Small intestine (tissue), 7 donors: ENCODE results near the gene MT1G. TPM values are rescaled to one million over a fixed set of nuclear protein-coding genes. Genes with fewer than 3 reads are reported as not detected.

Source experiments
- DNase-seq, 2 donors: peaks; one replicate each; pipeline versions ENCODE4 v3.0.0 to v3.0.0-alpha.2; 2013
- FAIRE-seq: peaks from 2 replicates; lab custom pipeline; 2012; peaks lifted over from hg19 to GRCh38; lab: Jason Lieb, UNC
- H3K27ac ChIP-seq, 3 donors: one replicate each; pipeline ENCODE4 v1.5.1; 2013; ENCODE audit warnings: low read length in 2 of 3, mild to moderate bottlenecking in 2 of 3, control low read depth in 1 of 3, inconsistent platforms in 1 of 3, low read depth in 1 of 3, moderate library complexity in 1 of 3
- H3K27me3 ChIP-seq, 3 donors: one replicate each; pipeline ENCODE4 v1.6.1; 2013; ENCODE audit warnings: low read length in 3 of 3, inconsistent platforms in 1 of 3; ENCODE audit not compliant: control insufficient read depth in 3 of 3, insufficient read depth in 3 of 3
- H3K36me3 ChIP-seq, 3 donors: one replicate each; pipeline ENCODE4 v1.6.1; 2013; ENCODE audit warnings: low read length in 3 of 3, inconsistent platforms in 1 of 3, low read depth in 1 of 3, mild to moderate bottlenecking in 1 of 3, moderate library complexity in 1 of 3; ENCODE audit not compliant: control insufficient read depth in 3 of 3, insufficient read depth in 2 of 3
- H3K4me1 ChIP-seq, 3 donors: one replicate each; pipeline ENCODE4 v1.6.1; 2013; ENCODE audit warnings: low read length in 2 of 3, inconsistent platforms in 1 of 3, low read depth in 1 of 3, mild to moderate bottlenecking in 1 of 3, moderate library complexity in 1 of 3; ENCODE audit not compliant: control insufficient read depth in 3 of 3, insufficient read depth in 2 of 3
- H3K4me3 ChIP-seq, 3 donors: one replicate each; pipeline ENCODE4 v1.5.1; 2013; ENCODE audit warnings: low read length in 3 of 3, control low read depth in 1 of 3, inconsistent platforms in 1 of 3, low read depth in 1 of 3, mild to moderate bottlenecking in 1 of 3, moderate library complexity in 1 of 3
- H3K9me3 ChIP-seq, 2 donors: one replicate each; pipeline ENCODE4 v1.6.1; 2013; ENCODE audit warnings: low read depth in 1 of 2, low read length in 1 of 2; ENCODE audit not compliant: control insufficient read depth in 2 of 2, insufficient read depth in 1 of 2
- WGBS, 3 donors: extraction: QIAGEN DNeasy Blood & Tissue Kit; methylation state at CpG; one replicate each; pipeline ENCODE4 v1.1.7; 2013; 5-methylcytosine and 5-hydroxymethylcytosine counted together
- polyA plus RNA-seq, 4 donors: library from polyadenylated mRNA; stranded (reverse) in 3 of 4; unstranded in 1 of 4; fragments of 200-250 nt in 3 of 4; fragments of 120-200 nt in 1 of 4; gene quantifications; one replicate each; pipeline versions ENCODE4 v1.2.1 to v1.2.3, GENCODE V29; 2013
- donor health status: healthy with polysubstance abuse.
- donor health status: control.
- donor health status: control.
- donor health status: Bipolar disorder and iron deficiency.
- donor health status: healthy.

The MT1G gene
- polyA plus RNA-seq, 4 donors = 193 to 1,801 (median 342) TPM

- no peak overlapping the region for H3K27ac ChIP-seq
- H3K4me3 ChIP-seq = peak overlapping the region in 1 of 3 donors; percentile 27
- H3K4me1 ChIP-seq = peaks cover 0 to 12% (median 2%) of the 10 kb centered on the region in 3 donors
- H3K36me3 ChIP-seq = no peaks in the 10 kb centered on the region
- FAIRE-seq (no peak), DNase-seq (no peak)
- H3K9me3 ChIP-seq = no peaks in the 10 kb centered on the region
- peaks cover 0 to 96% (median 26%) of the 10 kb centered on the region in 3 donors for H3K27me3 ChIP-seq
- 12 to 20% (median 13%) methylated on average over 32 to 40 of the region's 40 CpGs for WGBS, 3 donors
Measured at GRCh38 chr16:56635441-56635967, 32.4 kb downstream of the MT1G start.

DNA sequence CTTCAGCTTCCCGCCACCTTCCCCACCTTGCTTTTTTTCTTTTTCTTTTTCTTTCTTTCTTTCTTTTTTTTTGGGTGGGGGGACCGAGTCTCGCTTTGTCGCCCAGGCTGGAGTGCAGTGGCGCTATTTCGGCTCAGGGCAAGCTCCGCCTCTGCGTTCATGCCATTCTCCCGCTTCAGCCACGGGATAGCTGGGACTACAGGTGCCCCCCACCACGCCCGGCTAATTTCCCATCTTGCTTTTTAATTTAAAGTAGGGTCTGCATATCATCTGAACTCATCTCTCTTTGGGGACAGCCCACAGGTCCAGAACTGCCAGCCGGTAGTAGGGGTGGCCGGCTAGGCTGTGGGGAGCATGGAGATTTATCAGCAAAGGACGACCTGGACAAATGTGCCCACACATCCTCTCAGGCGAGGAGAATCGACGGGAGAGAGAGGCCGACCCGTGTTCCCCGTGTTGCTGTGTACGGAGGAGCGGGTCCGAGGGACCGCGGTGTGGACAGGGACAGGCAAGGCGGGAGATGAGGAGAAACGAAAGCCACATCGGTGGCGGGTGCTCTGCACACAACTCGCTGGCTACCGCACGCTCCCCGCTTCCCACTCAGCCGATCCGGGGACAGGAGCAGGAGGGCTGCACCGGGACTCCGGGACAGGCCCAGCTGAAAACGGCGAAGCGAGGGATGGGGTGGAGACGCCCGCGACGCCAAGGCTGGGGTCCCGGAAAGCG, 33.0 kb downstream of the MT1G start:
- H3K9me3 ChIP-seq = no peaks in the 10 kb centered on the region
- WGBS, 3 donors = 19 to 33% (median 20%) methylated on average over 47 of the region's 47 CpGs
- peaks cover 0 to 92% (median 26%) of the 10 kb centered on the region in 3 donors for H3K27me3 ChIP-seq
- no peak for DNase-seq
- H3K27ac ChIP-seq = no peak overlapping the region
- no peak for FAIRE-seq
- H3K36me3 ChIP-seq = no peaks in the 10 kb centered on the region
- peak overlapping the region in 1 of 3 donors; percentile 27 for H3K4me3 ChIP-seq
- peaks cover 0 to 12% (median 2%) of the 10 kb centered on the region in 3 donors for H3K4me1 ChIP-seq

GRCh38 chr16:56633535-56633934, 34.3 kb downstream of the MT1G start:
- no peak for FAIRE-seq
- peaks cover 0 to 79% (median 21%) of the 10 kb centered on the region in 3 donors for H3K27me3 ChIP-seq
- DNase-seq = no peak
- H3K9me3 ChIP-seq = no peaks in the 10 kb centered on the region
- 57 to 61% (median 59%) methylated on average over 7 of the region's 7 CpGs for WGBS, 3 donors
- no peak overlapping the region for H3K27ac ChIP-seq
- H3K4me3 ChIP-seq = no peak overlapping the region
- H3K36me3 ChIP-seq = no peaks in the 10 kb centered on the region
- H3K4me1 ChIP-seq = peaks cover 0 to 8% (median 0%) of the 10 kb centered on the region in 3 donors

- Histone ChIP-seq H3K4me1 (peaks cover 0 to 7% (median 0%) of the 10 kb centered on the region in 3 donors), H3K4me3 (peak overlapping the region in 2 of 3 donors; percentile 42 to 45), H3K9me3 (no peaks in the 10 kb centered on the region), H3K36me3 (no peaks in the 10 kb centered on the region), H3K27ac (peak overlapping the region in 1 of 3 donors; percentile 64), H3K27me3 (peaks cover 0 to 72% (median 21%) of the 10 kb centered on the region in 3 donors)
- DNase-seq = peak in 1 of 2 donors; percentile 29
- FAIRE-seq = no peak
- WGBS, 3 donors = 19 to 37% (median 27%) methylated on average over 6 of the region's 6 CpGs
Measured at GRCh38 chr16:56632848-56633365, 35.0 kb downstream of the MT1G start.

- H3K27me3 ChIP-seq = peaks cover 0 to 66% (median 19%) of the 10 kb centered on the region in 3 donors
- H3K27ac ChIP-seq = peak within 1 kb of the TSS in 1 of 3 donors; percentile 64
- 2 to 3% (median 3%) methylated on average over 32 to 61 of the region's 61 CpGs for WGBS, 3 donors
- H3K4me3 ChIP-seq = peak within 1 kb of the TSS in 2 of 3 donors; percentile 42 to 45
- FAIRE-seq = no peak
- DNase-seq = peak in 1 of 2 donors; percentile 37
- H3K36me3 ChIP-seq = no peaks in the 10 kb centered on the region
- H3K9me3 ChIP-seq = no peaks in the 10 kb centered on the region
- peaks cover 0 to 7% (median 0%) of the 10 kb centered on the region in 3 donors for H3K4me1 ChIP-seq
Measured at GRCh38 chr16:56632156-56632847, 35.6 kb downstream of the MT1G start, which contains the start of gene MT1M. TSS of gene MT1M (plus strand) at chr16:56632659. CDS start at chr16:56632732, 73 bp downstream.

DNA sequence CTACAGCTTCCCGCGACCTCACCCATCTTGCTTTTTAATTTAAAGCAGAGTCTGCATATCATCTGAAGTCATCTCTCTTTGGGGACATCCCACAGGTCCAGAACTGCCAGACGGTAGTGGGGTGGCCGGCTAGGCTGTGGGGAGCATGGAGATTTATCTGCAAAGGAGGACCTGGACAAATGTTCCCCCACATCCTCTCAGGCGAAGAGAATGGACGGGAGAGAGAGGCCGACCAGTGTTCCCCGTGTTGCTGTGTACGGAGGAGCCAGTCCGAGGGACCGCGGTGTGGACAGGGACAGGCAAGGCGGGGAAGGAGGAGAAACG, 36.1 kb downstream of the MT1G start:
- Histone ChIP-seq H3K36me3 (no peaks in the 10 kb centered on the region), H3K27me3 (peaks cover 0 to 64% (median 19%) of the 10 kb centered on the region in 3 donors), H3K4me1 (peaks cover 0 to 7% (median 0%) of the 10 kb centered on the region in 3 donors), H3K4me3 (peak overlapping the region in 2 of 3 donors; percentile 42 to 45), H3K9me3 (no peaks in the 10 kb centered on the region), H3K27ac (peak overlapping the region in 1 of 3 donors; percentile 62)
- no peak for DNase-seq
- no peak for FAIRE-seq
- WGBS, 3 donors = 21 to 25% (median 25%) methylated on average over 14 of the region's 14 CpGs

GRCh38 chr16:56631197-56631596, 36.7 kb downstream of the MT1G start:
- no peak overlapping the region for H3K27ac ChIP-seq

GRCh38 chr16:56630134-56630533, 37.7 kb downstream of the MT1G start:
- FAIRE-seq (no peak), DNase-seq (no peak)
- no peak overlapping the region for H3K4me3 ChIP-seq
- H3K36me3 ChIP-seq = no peaks in the 10 kb centered on the region
- H3K9me3 ChIP-seq = no peaks in the 10 kb centered on the region
- H3K27me3 ChIP-seq = peaks cover 0 to 56% (median 11%) of the 10 kb centered on the region in 3 donors
- no peak overlapping the region for H3K27ac ChIP-seq
- peaks cover 0 to 5% (median 3%) of the 10 kb centered on the region in 3 donors for H3K4me1 ChIP-seq
- 64 to 73% (median 68%) methylated on average over 3 of the region's 3 CpGs for WGBS, 3 donors

More at GRCh38 chr16:56631197-56631596, 36.7 kb downstream of the MT1G start:
- Histone ChIP-seq H3K27me3 (peaks cover 0 to 60% (median 16%) of the 10 kb centered on the region in 3 donors), H3K4me1 (peaks cover 0 to 7% (median 0%) of the 10 kb centered on the region in 3 donors), H3K4me3 (no peak overlapping the region), H3K9me3 (no peaks in the 10 kb centered on the region), H3K36me3 (no peaks in the 10 kb centered on the region)
- no peak for FAIRE-seq
- WGBS, 3 donors = 83 to 84% (median 84%) methylated on average over 10 of the region's 10 CpGs
- no peak for DNase-seq
